ENCODE results near the gene PI4KB.
A peak's percentile ranks its signal among the peaks of the same experiment; 100 is the strongest.

Gene PI4KB

DNA sequence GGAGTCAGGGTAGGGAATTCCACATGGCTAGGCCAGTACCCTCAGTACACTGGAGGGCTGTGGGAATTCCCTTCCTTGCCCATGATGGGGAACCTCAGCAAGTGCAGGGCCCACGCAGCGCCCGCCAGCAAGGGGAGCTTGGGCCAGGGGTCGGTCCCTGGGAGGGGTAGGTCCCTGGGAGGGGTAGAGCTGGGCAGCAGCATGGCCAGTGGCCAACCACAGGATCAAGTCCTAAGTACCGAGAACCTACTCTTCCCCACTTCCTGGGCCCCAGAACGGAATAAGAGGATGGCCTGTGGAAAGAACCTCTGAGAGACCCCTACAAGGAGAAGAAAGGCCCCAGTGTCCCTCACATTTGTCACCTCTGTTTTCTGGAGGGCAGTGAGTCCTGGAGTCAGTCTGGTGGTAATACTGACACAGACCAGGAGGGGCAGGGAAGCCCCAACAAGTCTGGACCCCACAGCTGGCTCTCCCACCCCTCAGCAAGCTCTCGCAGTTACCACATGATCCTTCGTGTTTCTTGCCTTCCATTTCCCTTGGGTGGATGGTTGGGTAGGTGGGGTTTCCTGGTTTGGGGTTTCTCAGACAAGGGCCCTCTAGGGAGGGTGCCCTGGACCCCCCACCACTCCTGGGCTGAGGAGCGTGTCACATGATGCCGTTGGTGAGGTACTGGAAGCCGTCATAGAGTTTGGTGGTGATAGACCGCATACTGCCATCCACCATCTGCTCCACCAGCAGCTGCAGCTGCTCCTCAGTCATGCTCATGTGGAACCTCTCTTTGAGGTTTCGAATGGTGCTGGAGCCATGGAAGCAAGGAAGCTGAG is 34.8 kb downstream of the PI4KB start:
- peak overlapping the region; percentile 60 to 72 (median 68) for H3K27ac Mint-ChIP-seq
- H3K36me3 Mint-ChIP-seq (ENCODE audit: low read depth): peaks cover 46% of the 10 kb centered on the region
- H3K9me3 Mint-ChIP-seq: no peaks in the 10 kb centered on the region
- H3K4me3 Mint-ChIP-seq: no peak overlapping the region
- H3K4me1 Mint-ChIP-seq: peaks cover 6% of the 10 kb centered on the region
- TF ChIP-seq, protein P1, sequence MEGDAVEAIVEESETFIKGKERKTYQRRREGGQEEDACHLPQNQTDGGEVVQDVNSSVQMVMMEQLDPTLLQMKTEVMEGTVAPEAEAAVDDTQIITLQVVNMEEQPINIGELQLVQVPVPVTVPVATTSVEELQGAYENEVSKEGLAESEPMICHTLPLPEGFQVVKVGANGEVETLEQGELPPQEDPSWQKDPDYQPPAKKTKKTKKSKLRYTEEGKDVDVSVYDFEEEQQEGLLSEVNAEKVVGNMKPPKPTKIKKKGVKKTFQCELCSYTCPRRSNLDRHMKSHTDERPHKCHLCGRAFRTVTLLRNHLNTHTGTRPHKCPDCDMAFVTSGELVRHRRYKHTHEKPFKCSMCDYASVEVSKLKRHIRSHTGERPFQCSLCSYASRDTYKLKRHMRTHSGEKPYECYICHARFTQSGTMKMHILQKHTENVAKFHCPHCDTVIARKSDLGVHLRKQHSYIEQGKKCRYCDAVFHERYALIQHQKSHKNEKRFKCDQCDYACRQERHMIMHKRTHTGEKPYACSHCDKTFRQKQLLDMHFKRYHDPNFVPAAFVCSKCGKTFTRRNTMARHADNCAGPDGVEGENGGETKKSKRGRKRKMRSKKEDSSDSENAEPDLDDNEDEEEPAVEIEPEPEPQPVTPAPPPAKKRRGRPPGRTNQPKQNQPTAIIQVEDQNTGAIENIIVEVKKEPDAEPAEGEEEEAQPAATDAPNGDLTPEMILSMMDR (IDR thresholded peaks at IDR 0.05; ENCODE audit: unreplicated experiment in 3 of 3): peak in 2 of 3 experiments; percentile 10
- no peaks in the 10 kb centered on the region for H3K27me3 Mint-ChIP-seq (ENCODE audit: low read depth)

DNA sequence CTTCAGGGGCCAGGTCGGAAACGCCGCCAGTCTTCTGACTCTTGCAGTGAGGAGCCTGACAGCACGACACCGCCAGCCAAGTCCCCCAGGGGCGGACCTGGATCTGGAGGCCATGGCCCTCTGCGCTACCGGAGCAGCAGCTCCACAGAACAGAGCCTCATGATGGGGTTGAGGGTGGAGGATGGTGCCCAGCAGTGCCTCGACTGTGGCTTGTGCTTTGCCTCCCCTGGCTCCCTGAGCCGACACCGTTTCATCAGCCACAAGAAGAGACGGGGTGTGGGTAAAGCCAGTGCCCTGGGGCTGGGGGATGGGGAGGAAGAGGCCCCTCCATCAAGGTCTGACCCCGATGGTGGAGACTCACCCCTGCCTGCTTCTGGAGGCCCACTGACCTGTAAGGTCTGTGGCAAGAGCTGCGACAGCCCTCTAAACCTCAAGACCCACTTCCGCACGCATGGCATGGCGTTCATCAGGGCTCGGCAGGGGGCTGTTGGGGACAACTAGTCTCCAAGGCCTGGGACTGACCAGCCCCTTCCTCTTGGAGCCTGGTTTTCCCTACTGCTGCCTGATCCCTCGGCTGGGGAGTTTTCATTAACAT is 36.4 kb downstream of the PI4KB start:
- no peaks in the 10 kb centered on the region for H3K27me3 Mint-ChIP-seq (ENCODE audit: low read depth)
- no peak overlapping the region for H3K27ac Mint-ChIP-seq
- peaks cover 6% of the 10 kb centered on the region for H3K4me1 Mint-ChIP-seq
- H3K9me3 Mint-ChIP-seq: no peaks in the 10 kb centered on the region
- no peak overlapping the region for H3K4me3 Mint-ChIP-seq
- TF ChIP-seq, protein P1 (IDR thresholded peaks at IDR 0.05; ENCODE audit: unreplicated experiment in 3 of 3): no peak
- H3K36me3 Mint-ChIP-seq (ENCODE audit: low read depth): peaks cover 52% of the 10 kb centered on the region

DNA sequence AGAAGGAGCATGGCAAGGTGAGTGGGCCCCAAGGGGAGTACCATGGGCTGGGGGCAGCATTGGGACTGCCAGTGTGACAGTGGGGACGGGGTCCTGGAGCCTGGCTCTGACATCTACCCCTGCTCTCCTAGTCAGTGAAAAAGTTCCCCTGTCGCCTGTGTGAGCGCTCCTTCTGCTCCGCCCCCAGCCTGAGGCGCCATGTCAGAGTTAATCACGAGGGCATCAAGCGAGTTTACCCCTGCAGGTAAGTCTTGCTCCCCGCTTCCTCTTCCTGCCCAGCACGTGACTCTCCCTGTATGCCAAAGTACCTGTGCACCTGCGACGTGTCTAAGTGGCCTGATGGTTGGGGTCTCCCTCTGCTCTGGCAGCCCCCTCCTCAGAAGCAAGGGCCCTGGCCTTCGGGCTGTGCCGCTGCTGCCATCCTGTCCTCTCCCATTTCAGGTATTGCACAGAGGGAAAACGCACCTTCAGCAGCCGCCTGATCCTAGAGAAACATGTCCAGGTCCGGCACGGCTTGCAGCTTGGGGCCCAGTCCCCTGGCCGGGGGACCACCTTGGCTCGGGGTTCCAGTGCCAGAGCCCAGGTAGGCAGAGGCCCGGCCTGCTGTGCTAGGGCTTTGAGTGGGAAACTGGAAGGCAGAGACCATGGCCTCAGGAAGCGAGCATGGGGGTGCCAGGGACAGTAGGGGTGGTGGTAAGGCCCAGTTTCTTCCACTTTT is 37.1 kb downstream of the PI4KB start:
- no peaks in the 10 kb centered on the region for H3K9me3 Mint-ChIP-seq
- TF ChIP-seq, protein P1 (IDR thresholded peaks at IDR 0.05; ENCODE audit: unreplicated experiment in 3 of 3): no peak
- no peak overlapping the region for H3K27ac Mint-ChIP-seq
- H3K4me3 Mint-ChIP-seq: no peak overlapping the region
- H3K27me3 Mint-ChIP-seq (ENCODE audit: low read depth): no peaks in the 10 kb centered on the region
- H3K4me1 Mint-ChIP-seq: peaks cover 6% of the 10 kb centered on the region
- peaks cover 51% of the 10 kb centered on the region for H3K36me3 Mint-ChIP-seq (ENCODE audit: low read depth)

DNA sequence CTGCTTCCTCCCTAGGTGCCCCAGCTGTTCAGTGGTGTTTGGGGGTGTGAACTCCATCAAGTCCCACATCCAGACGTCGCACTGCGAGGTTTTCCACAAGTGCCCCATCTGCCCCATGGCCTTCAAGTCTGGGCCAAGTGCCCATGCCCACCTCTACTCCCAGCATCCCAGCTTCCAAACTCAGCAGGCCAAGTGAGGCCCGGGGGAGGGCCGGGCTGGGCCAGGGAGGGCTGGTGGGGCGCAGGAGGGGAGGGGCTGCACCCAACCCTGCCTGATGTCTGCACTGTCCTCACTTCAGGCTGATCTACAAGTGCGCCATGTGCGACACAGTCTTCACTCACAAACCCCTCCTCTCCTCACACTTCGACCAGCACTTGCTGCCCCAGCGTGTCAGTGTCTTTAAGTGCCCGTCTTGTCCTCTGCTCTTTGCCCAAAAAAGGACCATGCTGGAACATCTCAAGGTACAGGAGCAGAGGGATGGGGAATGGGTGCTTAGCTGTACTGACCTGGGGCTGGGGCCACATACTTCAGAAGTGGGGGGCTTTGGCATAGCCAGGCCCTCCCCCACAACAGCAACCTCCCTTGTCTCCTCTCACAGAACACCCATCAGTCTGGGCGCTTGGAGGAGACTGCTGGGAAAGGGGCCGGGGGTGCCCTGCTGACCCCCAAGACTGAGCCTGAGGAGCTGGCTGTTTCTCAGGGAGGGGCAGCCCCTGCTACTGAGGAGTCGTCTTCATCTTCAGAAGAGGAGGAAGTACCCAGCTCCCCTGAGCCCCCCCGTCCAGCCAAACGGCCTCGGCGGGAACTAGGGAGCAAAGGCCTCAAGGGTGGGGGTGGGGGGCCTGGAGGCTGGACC is 37.9 kb downstream of the PI4KB start:
- Mint-ChIP-seq H3K27ac (peak overlapping the region in 1 of 3 experiments; percentile 41), H3K36me3 (ENCODE audit: low read depth) (peaks cover 47% of the 10 kb centered on the region), H3K9me3 (no peaks in the 10 kb centered on the region), H3K4me1 (peaks cover 10% of the 10 kb centered on the region), H3K27me3 (ENCODE audit: low read depth) (no peaks in the 10 kb centered on the region), H3K4me3 (no peak overlapping the region)
- TF ChIP-seq, protein P1 (IDR thresholded peaks at IDR 0.05; ENCODE audit: unreplicated experiment in 3 of 3): no peak

DNA sequence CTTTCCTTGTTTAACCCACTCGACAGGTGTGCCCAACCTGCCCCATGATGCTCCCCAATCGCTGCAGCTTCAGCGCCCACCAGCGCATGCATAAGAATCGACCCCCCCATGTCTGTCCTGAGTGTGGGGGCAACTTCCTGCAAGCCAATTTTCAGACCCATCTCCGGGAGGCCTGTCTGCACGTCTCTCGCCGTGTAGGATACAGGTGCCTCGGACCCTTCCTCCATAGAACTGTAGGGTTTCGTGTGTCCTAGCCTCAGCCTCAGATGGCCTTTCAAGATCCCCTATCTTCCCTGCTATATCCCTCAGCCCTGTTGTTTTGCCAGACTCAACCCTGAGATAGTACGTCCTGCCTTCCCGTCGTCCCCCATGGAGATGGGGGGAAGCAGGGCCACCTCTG is 38.7 kb downstream of the PI4KB start:
- TF ChIP-seq, protein P1 (IDR thresholded peaks at IDR 0.05; ENCODE audit: unreplicated experiment in 3 of 3): no peak
- peaks cover 19% of the 10 kb centered on the region for H3K4me1 Mint-ChIP-seq
- H3K36me3 Mint-ChIP-seq (ENCODE audit: low read depth): peaks cover 44% of the 10 kb centered on the region
- no peaks in the 10 kb centered on the region for H3K9me3 Mint-ChIP-seq
- no peaks in the 10 kb centered on the region for H3K27me3 Mint-ChIP-seq (ENCODE audit: low read depth)
- H3K4me3 Mint-ChIP-seq: peak overlapping the region in 1 of 3 experiments; percentile 45
- peak overlapping the region in 1 of 3 experiments; percentile 41 for H3K27ac Mint-ChIP-seq
